H9 (cell line): ENCODE results near the gene PRR7. TPM values are rescaled to one million over a fixed set of nuclear protein-coding genes. Genes with fewer than 3 reads are reported as not detected.

Experiments
- DNase-seq: peaks from one replicate; pipeline ENCODE4 v3.0.0-alpha.2; 2017
- H2AFZ ChIP-seq: one replicate; pipeline ENCODE4 v1.6.1; 2013; ENCODE audit warnings: mild to moderate bottlenecking, low read length, control low read depth, moderate library complexity
- H2AK5ac ChIP-seq: 2 replicates; pipeline ENCODE4 v1.6.1; 2013; ENCODE audit warnings: low read length, control low read depth, mixed read lengths; ENCODE audit not compliant: insufficient read length
- H2BK120ac ChIP-seq: one replicate; pipeline ENCODE4 v1.6.1; 2013; ENCODE audit warnings: low read depth, mild to moderate bottlenecking, low read length, control low read depth, inconsistent platforms; ENCODE audit not compliant: poor library complexity, severe bottlenecking
- H2BK12ac ChIP-seq: 2 replicates; pipeline ENCODE4 v1.6.1; 2013; ENCODE audit warnings: low read length, control low read depth, mixed read lengths, low read depth; ENCODE audit not compliant: insufficient read length
- H2BK15ac ChIP-seq: 2 replicates; pipeline ENCODE4 v1.6.1; 2013; ENCODE audit warnings: low read depth, low read length, control low read depth
- H2BK20ac ChIP-seq: one replicate; pipeline ENCODE4 v1.6.1; 2013; ENCODE audit warnings: low read depth, mild to moderate bottlenecking, low read length, control low read depth, inconsistent platforms; ENCODE audit not compliant: poor library complexity, severe bottlenecking
- H2BK5ac ChIP-seq: 2 replicates; pipeline ENCODE4 v1.6.1; 2013; ENCODE audit warnings: low read length, control low read depth, mixed read lengths; ENCODE audit not compliant: insufficient read length
- H3K14ac ChIP-seq: 2 replicates; pipeline ENCODE4 v1.6.1; 2013; ENCODE audit warnings: low read length, control low read depth; ENCODE audit not compliant: insufficient read depth
- H3K18ac ChIP-seq: 2 replicates; pipeline ENCODE4 v1.6.1; 2013; ENCODE audit warnings: low read depth, mild to moderate bottlenecking, mixed read lengths, low read length, control low read depth; ENCODE audit not compliant: insufficient read length
- H3K23ac ChIP-seq: 2 replicates; pipeline ENCODE4 v1.6.1; 2013; ENCODE audit warnings: low read length, control low read depth, mixed read lengths, low read depth; ENCODE audit not compliant: insufficient read length
- H3K23me2 ChIP-seq: 2 replicates; pipeline ENCODE4 v1.6.1; 2013; ENCODE audit warnings: low read depth, mild to moderate bottlenecking, mixed read lengths, low read length, control low read depth; ENCODE audit not compliant: insufficient read length, poor library complexity, severe bottlenecking
- H3K27ac ChIP-seq: 2 replicates; pipeline ENCODE4 v1.5.1; 2013; ENCODE audit warnings: low read length, control low read depth, mixed read lengths, low read depth; ENCODE audit not compliant: insufficient read length
- H3K27me3 ChIP-seq: 2 replicates; pipeline ENCODE4 v1.6.1; 2013; ENCODE audit warnings: low read length, control low read depth, inconsistent platforms; ENCODE audit not compliant: insufficient read depth
- H3K4ac ChIP-seq: 2 replicates; pipeline ENCODE4 v1.6.1; 2013; ENCODE audit warnings: low read depth, mild to moderate bottlenecking, control low read depth, inconsistent platforms, low read length, moderate library complexity
- H3K4me1 ChIP-seq: 2 replicates; pipeline ENCODE4 v1.6.1; 2013; ENCODE audit warnings: low read length, control low read depth, inconsistent platforms; ENCODE audit not compliant: insufficient read depth
- H3K4me2 ChIP-seq: 2 replicates; pipeline ENCODE4 v1.6.1; 2013; ENCODE audit warnings: low read length, control low read depth, mixed read lengths; ENCODE audit not compliant: insufficient read length, insufficient read depth
- H3K56ac ChIP-seq: 2 replicates; pipeline ENCODE4 v1.6.1; 2013; ENCODE audit warnings: low read depth, mild to moderate bottlenecking, mixed read lengths, low read length, control low read depth; ENCODE audit not compliant: insufficient read length
- H3K79me1 ChIP-seq: 2 replicates; pipeline ENCODE4 v1.6.1; 2013; ENCODE audit warnings: low read depth, mild to moderate bottlenecking, moderate library complexity, low read length, control low read depth, inconsistent platforms; ENCODE audit not compliant: insufficient read depth, poor library complexity, severe bottlenecking
- H3K79me2 ChIP-seq: 2 replicates; pipeline ENCODE4 v1.6.1; 2013; ENCODE audit warnings: low read length, control low read depth, inconsistent platforms; ENCODE audit not compliant: insufficient read depth
- H3K9ac ChIP-seq: 2 replicates; pipeline ENCODE4 v1.6.1; 2013; ENCODE audit warnings: low read length, control low read depth, mixed read lengths; ENCODE audit not compliant: insufficient read length; ENCODE audit errors: extremely low read depth
- H3K9me3 ChIP-seq: one replicate; pipeline ENCODE4 v1.6.1; 2013; ENCODE audit warnings: low read depth, low read length, inconsistent platforms; ENCODE audit not compliant: control insufficient read depth
- H3T11ph ChIP-seq: one replicate; pipeline ENCODE4 v1.6.1; 2013; ENCODE audit warnings: mild to moderate bottlenecking, low read length, control low read depth, inconsistent platforms
- H4K20me1 ChIP-seq: one replicate; pipeline ENCODE4 v1.6.1; 2013; ENCODE audit not compliant: control insufficient read depth, insufficient read length, insufficient read depth
- H4K5ac ChIP-seq: 2 replicates; pipeline ENCODE4 v1.6.1; 2013; ENCODE audit warnings: low read depth, mild to moderate bottlenecking, mixed read lengths, low read length, control low read depth; ENCODE audit not compliant: insufficient read length
- H4K8ac ChIP-seq: replicated peaks from 2 replicates; pipeline ENCODE4 v1.6.1; 2013; ENCODE audit warnings: low read length, control low read depth, mixed read lengths, low read depth; ENCODE audit not compliant: insufficient read length
- H4K91ac ChIP-seq: 2 replicates; pipeline ENCODE4 v1.6.1; 2013; ENCODE audit warnings: low read depth, mild to moderate bottlenecking, moderate library complexity, mixed read lengths, low read length, control low read depth; ENCODE audit not compliant: insufficient read length
- H3K27ac Mint-ChIP-seq, 3 experiments: 2 replicates in 2 of 3; 3 replicates in 1 of 3; pipeline ENCODE4 v1.8.0; 2020 to 2021; ENCODE audit warnings: mixed read lengths in 3 of 3, mild to moderate bottlenecking in 1 of 3, moderate library complexity in 1 of 3
- H3K27me3 Mint-ChIP-seq: 2 replicates; pipeline ENCODE4 v1.8.0; 2021; ENCODE audit warnings: low read depth, mild to moderate bottlenecking, moderate library complexity, mixed read lengths
- H3K36me3 Mint-ChIP-seq, 3 experiments: 2 replicates in 2 of 3; 3 replicates in 1 of 3; pipeline ENCODE4 v1.8.0; 2020 to 2021; ENCODE audit warnings: low read depth in 3 of 3, mixed read lengths in 3 of 3; ENCODE audit not compliant: insufficient read depth in 1 of 3
- H3K4me1 Mint-ChIP-seq, 2 experiments: 2 replicates each; pipeline ENCODE4 v1.8.0; 2020; ENCODE audit warnings: mixed read lengths in 2 of 2
- H3K4me3 Mint-ChIP-seq, 2 experiments: 2 replicates in 1 of 2; 3 replicates in 1 of 2; pipeline ENCODE4 v1.8.0; 2020 to 2021; ENCODE audit warnings: mild to moderate bottlenecking in 2 of 2, mixed read lengths in 2 of 2, moderate library complexity in 1 of 2
- H3K9me3 Mint-ChIP-seq, 2 experiments: 2 replicates in 1 of 2; 3 replicates in 1 of 2; pipeline ENCODE4 v1.8.0; 2020; ENCODE audit warnings: mild to moderate bottlenecking in 2 of 2, mixed read lengths in 2 of 2, moderate library complexity in 1 of 2
- CTCF ChIP-seq: fragments of 200-600 bp; sonication (generic); conservative IDR thresholded peaks from 3 replicates; pipeline ENCODE4 v1.8.0; 2021; ENCODE audit warnings: antibody characterized with exemption, mild to moderate bottlenecking
- WGBS: extraction: QIAGEN DNeasy Blood & Tissue Kit; methylation state at CpG from one replicate; pipeline ENCODE4 v1.1.7; 2013; ENCODE audit warnings: missing lambda C conversion rate, low lambda C conversion rate, mixed read lengths; ENCODE audit not compliant: insufficient read length; ENCODE audit errors: extremely low coverage; 5-methylcytosine and 5-hydroxymethylcytosine counted together
- total RNA-seq: library from RNA; stranded (reverse); gene quantifications from 2 replicates; pipeline ENCODE4 v1.2.1, GENCODE V29; 2021

The PRR7 gene
- total RNA-seq, 1 experiment from 2014 or later: 9.6 TPM

GRCh38 chr5:177426566-177427210 lies 19.9 kb upstream of the PRR7 start, which contains the start of gene GRK6:
Gene GRK6, plus strand, starts transcription at chr5:177426676. Its CDS starts 170 bp downstream, at chr5:177426846.
- H3T11ph ChIP-seq: no peak within 1 kb of the TSS
- H3K79me1 ChIP-seq: no peaks in the 10 kb centered on the region
- H3K4ac ChIP-seq: no peak within 1 kb of the TSS; the same call in 1 of the 2 replicates
- H3K18ac ChIP-seq: peak within 1 kb of the TSS; percentile 98
- no peak within 1 kb of the TSS for H3K23ac ChIP-seq
- H2AFZ ChIP-seq: no peak within 1 kb of the TSS
- H3K27ac Mint-ChIP-seq: peak within 1 kb of the TSS; percentile 96 to 99 (median 98)
- WGBS: no CpG with 5 or more reads among the region's 82 CpGs
- no peaks in the 10 kb centered on the region for H3K9me3 Mint-ChIP-seq
- H3K56ac ChIP-seq: no peak within 1 kb of the TSS
- no peak for DNase-seq
- H2BK5ac ChIP-seq: no peak within 1 kb of the TSS
- no peak within 1 kb of the TSS for H2BK15ac ChIP-seq
- no peak within 1 kb of the TSS for H4K91ac ChIP-seq
- no peak for TF ChIP-seq CTCF
- peak within 1 kb of the TSS; percentile 33 for H2AK5ac ChIP-seq
- H3K4me3 Mint-ChIP-seq: peak within 1 kb of the TSS; percentile 81 to 89
- H3K9me3 ChIP-seq: no peaks in the 10 kb centered on the region
- peak within 1 kb of the TSS; percentile 98 for H3K14ac ChIP-seq
- peak within 1 kb of the TSS; percentile 11 for H2BK12ac ChIP-seq
- peak within 1 kb of the TSS; percentile 66 for H3K27ac ChIP-seq
- peak within 1 kb of the TSS; percentile 27 for H4K5ac ChIP-seq
- H3K27me3 ChIP-seq: no peaks in the 10 kb centered on the region
- peak within 1 kb of the TSS; percentile 64 for H2BK120ac ChIP-seq
- peaks cover 5% of the 10 kb centered on the region; the same call in 1 of the 2 replicates for H3K27me3 Mint-ChIP-seq
- H3K4me2 ChIP-seq: peak within 1 kb of the TSS; percentile 78
- no peaks in the 10 kb centered on the region for H4K20me1 ChIP-seq
- H3K23me2 ChIP-seq: peaks cover 4% of the 10 kb centered on the region
- H3K36me3 Mint-ChIP-seq: peaks cover 2 to 16% (median 16%) of the 10 kb centered on the region in 3 experiments; a peak in 6 of 7 replicates
- no peaks in the 10 kb centered on the region; the same call in 1 of the 2 replicates for H3K79me2 ChIP-seq
- H2BK20ac ChIP-seq: peak within 1 kb of the TSS; percentile 86
- H3K4me1 Mint-ChIP-seq: peaks cover 18 to 29% of the 10 kb centered on the region in 2 experiments
- H4K8ac ChIP-seq: no peak within 1 kb of the TSS
- no peaks in the 10 kb centered on the region; the same call in 1 of the 2 replicates for H3K4me1 ChIP-seq
- peak within 1 kb of the TSS; percentile 71 for H3K9ac ChIP-seq
